Lower leg skin (tissue), 4 donors: Measurements from ENCODE around the gene CDK13. TPM values are rescaled to one million over a fixed set of nuclear protein-coding genes. Genes with fewer than 3 reads are reported as not detected.

Experiments used
- DNase-seq, 2 donors: peaks; one replicate each; pipeline ENCODE4 v3.0.0-alpha.2; 2019; ENCODE audit warnings: low spot score in 2 of 2
- H3K4me3 ChIP-seq: fragments of 200-600 bp; sonication (generic); 2 replicates; pipeline ENCODE4 v1.5.1; 2017; ENCODE audit warnings: mild to moderate bottlenecking, low read depth; ENCODE audit not compliant: poor library complexity, severe bottlenecking
- CTCF ChIP-seq, 3 donors: fragments of 450-650 bp; IDR thresholded peaks; one replicate each; pipeline ENCODE4 v1.5.1; 2016; ENCODE audit warnings: antibody characterized with exemption in 3 of 3, mild to moderate bottlenecking in 3 of 3, moderate library complexity in 2 of 3
- POLR2A ChIP-seq, 2 donors: fragments of 450-650 bp; IDR thresholded peaks; one replicate each; pipeline ENCODE4 v1.6.1; 2016 to 2017; ENCODE audit warnings: antibody characterized with exemption in 2 of 2, mild to moderate bottlenecking in 1 of 2, moderate library complexity in 1 of 2
- WGBS, 2 donors: methylation state at CpG; one replicate each; pipeline ENCODE4 v1.1.5; 2018; 5-methylcytosine and 5-hydroxymethylcytosine counted together
- intact Hi-C: fragments of 100-400 bp; cut with DNase I; formaldehyde crosslinking; loops from one replicate; pipeline ENCODE4 v1.15.0; 2023; ENCODE audit warnings: low total_unique reads
- total RNA-seq, 4 donors: library from RNA; depleted of rRNA; stranded (reverse); fragments of >200 nt; gene quantifications; one replicate each; pipeline ENCODE4 v1.1.0, GENCODE V29; 2016

Gene CDK13
- total RNA-seq, 4 donors from 2014 or later = 51.6 to 92.8 (median 60.3) TPM

- H3K4me3 ChIP-seq = no peak overlapping the region
- intact Hi-C loops = no loop called here
- no peak for DNase-seq
- no peak for TF ChIP-seq CTCF (IDR thresholded peaks at IDR 0.05)
- TF ChIP-seq POLR2A (IDR thresholded peaks at IDR 0.05) = no peak
- 86 to 91% methylated on average over 4 of the region's 4 CpGs for WGBS, 2 donors
Observed at GRCh38 chr7:40019558-40019957, 69.5 kb downstream of the CDK13 start.

GRCh38 chr7:40024048-40024447 is 74.0 kb downstream of the CDK13 start:
- 87 to 89% methylated on average over 5 of the region's 5 CpGs for WGBS, 2 donors
- intact Hi-C loops = no loop called here
- no peak for DNase-seq
- H3K4me3 ChIP-seq = no peak overlapping the region
- TF ChIP-seq POLR2A (IDR thresholded peaks at IDR 0.05) = no peak
- no peak for TF ChIP-seq CTCF (IDR thresholded peaks at IDR 0.05)

GRCh38 chr7:40024841-40025240 is 74.8 kb downstream of the CDK13 start:
- 96 to 98% methylated on average over 3 of the region's 3 CpGs for WGBS, 2 donors
- intact Hi-C loops = no loop called here
- DNase-seq = no peak
- no peak for TF ChIP-seq POLR2A (IDR thresholded peaks at IDR 0.05)
- TF ChIP-seq CTCF (IDR thresholded peaks at IDR 0.05) = no peak
- H3K4me3 ChIP-seq = no peak overlapping the region

GRCh38 chr7:40027545-40027944 is 77.5 kb downstream of the CDK13 start:
- intact Hi-C loops = no loop called here
- TF ChIP-seq POLR2A (IDR thresholded peaks at IDR 0.05) (no peak), CTCF (IDR thresholded peaks at IDR 0.05) (no peak)
- 94 to 95% methylated on average over 4 of the region's 4 CpGs for WGBS, 2 donors
- no peak overlapping the region for H3K4me3 ChIP-seq
- no peak for DNase-seq

GRCh38 chr7:40033826-40034225 is 83.8 kb downstream of the CDK13 start:
- 39 to 61% methylated on average over 1 of the region's 1 CpG for WGBS, 2 donors
- TF ChIP-seq CTCF (IDR thresholded peaks at IDR 0.05) = no peak
- no peak for TF ChIP-seq POLR2A (IDR thresholded peaks at IDR 0.05)
- no peak for DNase-seq
- intact Hi-C loops = no loop called here
- H3K4me3 ChIP-seq = no peak overlapping the region

- H3K4me3 ChIP-seq = no peak overlapping the region
- intact Hi-C loops = no loop called here
- no peak for DNase-seq
- TF ChIP-seq POLR2A (IDR thresholded peaks at IDR 0.05) (no peak), CTCF (IDR thresholded peaks at IDR 0.05) (no peak)
- 89 to 97% methylated on average over 2 of the region's 2 CpGs for WGBS, 2 donors
Observed at GRCh38 chr7:40041456-40041855, 91.4 kb downstream of the CDK13 start.
